Stimulated activated CD8-positive, alpha-beta memory T cell treated with anti-CD3 and anti-CD28 coated beads, Interleukin-7, amount 100 ng/mL, for 1 hour (primary cell): Measurements from ENCODE around the gene RELCH.
"Not testable (repeated sequence)": the region's sequence is repeated elsewhere in the genome, so short reads cannot be mapped to it uniquely, and the experiment has no call there.

Experiments
- DNase-seq, 2 donors: peaks; one replicate each; pipeline ENCODE4 v3.0.0-alpha.2; 2020; ENCODE audit warnings: low read depth in 2 of 2

RELCH gene

GRCh38 chr18:62186774-62187542, at the start of gene RELCH, which contains the start of gene PIGN:
RELCH (plus strand) TSS chr18:62187255; CDS start chr18:62187506, 251 bp downstream.
PIGN (minus strand) TSS chr18:62187056; CDS start chr18:62161353, 25,703 bp downstream.
- peak; percentile 83 to 84 for DNase-seq

GRCh38 chr18:62138461-62139235, 48.4 kb upstream of the RELCH start:
- no peak for DNase-seq

GRCh38 chr18:62140259-62140658, 46.8 kb upstream of the RELCH start:
- DNase-seq: no peak

GRCh38 chr18:62144338-62144737, 42.7 kb upstream of the RELCH start:
- DNase-seq: no peak

GRCh38 chr18:62151068-62151771, 35.8 kb upstream of the RELCH start:
- no peak for DNase-seq

- DNase-seq: no peak
These were observed 34.2 kb upstream of the RELCH start for GRCh38 chr18:62152844-62153243.

GRCh38 chr18:62157843-62158242, 29.2 kb upstream of the RELCH start:
- no peak for DNase-seq

- DNase-seq: no peak
These were observed 22.7 kb upstream of the RELCH start for GRCh38 chr18:62164310-62164709.

GRCh38 chr18:62164855-62165487, 22.1 kb upstream of the RELCH start:
- DNase-seq: no peak

- DNase-seq: no peak
These were observed 21.5 kb upstream of the RELCH start for GRCh38 chr18:62165583-62165982.

- not testable (repeated sequence) for DNase-seq
These were observed 20.5 kb upstream of the RELCH start for GRCh38 chr18:62166524-62166923.

- DNase-seq: no peak
These were observed 16.2 kb upstream of the RELCH start for GRCh38 chr18:62170857-62171256.

- DNase-seq: no peak
These were observed 14.8 kb upstream of the RELCH start for GRCh38 chr18:62172298-62172697.

- DNase-seq: no peak
These were observed 11.5 kb upstream of the RELCH start for GRCh38 chr18:62175521-62175920.

GRCh38 chr18:62177271-62177670, 9.8 kb upstream of the RELCH start:
- DNase-seq: no peak

- no peak for DNase-seq
These were observed 7.8 kb upstream of the RELCH start for GRCh38 chr18:62179213-62179612.

GRCh38 chr18:62182220-62182619, 4.8 kb upstream of the RELCH start:
- no peak for DNase-seq

GRCh38 chr18:62183578-62184195, 3.4 kb upstream of the RELCH start:
- no peak for DNase-seq

GRCh38 chr18:62186499-62186773, 619 bp upstream of the RELCH start:
- DNase-seq: no peak

- DNase-seq: no peak
These were observed 772 bp downstream of the RELCH start for GRCh38 chr18:62187543-62188510.
